GF-D8 (cell line): ENCODE measurements around the gene NETO1.
A peak's percentile ranks its signal among the peaks of the same experiment; 100 is the strongest.

ENCODE experiments used
- DNase-seq: peaks from one replicate; lab custom pipeline; 2025; lab: John Stamatoyannopoulos, UW

The NETO1 gene

GRCh38 chr18:72843743-72844142, 24.0 kb downstream of the NETO1 start:
- DNase-seq: no peak

- no peak for DNase-seq
Observed at GRCh38 chr18:72840109-72840508, 27.7 kb downstream of the NETO1 start.

- DNase-seq: no peak
Observed at GRCh38 chr18:72834731-72835130, 33.1 kb downstream of the NETO1 start.

- no peak for DNase-seq
Observed at GRCh38 chr18:72833471-72833870, 34.3 kb downstream of the NETO1 start.

GRCh38 chr18:72830109-72830508, 37.7 kb downstream of the NETO1 start:
- no peak for DNase-seq

GRCh38 chr18:72828601-72829000, 39.2 kb downstream of the NETO1 start:
- no peak for DNase-seq

- DNase-seq: no peak
Observed at GRCh38 chr18:72826736-72827135, 41.1 kb downstream of the NETO1 start.

GRCh38 chr18:72823345-72823744, 44.4 kb downstream of the NETO1 start:
- no peak for DNase-seq

GRCh38 chr18:72822202-72822601, 45.6 kb downstream of the NETO1 start:
- DNase-seq: no peak

GRCh38 chr18:72820571-72820970, 47.2 kb downstream of the NETO1 start:
- DNase-seq: no peak

- DNase-seq: no peak
Observed at GRCh38 chr18:72819050-72819449, 48.7 kb downstream of the NETO1 start.

- DNase-seq: no peak
Observed at GRCh38 chr18:72811047-72811446, 56.7 kb downstream of the NETO1 start.

GRCh38 chr18:72808680-72809079, 59.1 kb downstream of the NETO1 start:
- no peak for DNase-seq

GRCh38 chr18:72799106-72799505, 68.7 kb downstream of the NETO1 start:
- DNase-seq: no peak

- DNase-seq: no peak
Observed at GRCh38 chr18:72783530-72783929, 84.3 kb downstream of the NETO1 start.

- no peak for DNase-seq
Observed at GRCh38 chr18:72774914-72775313, 92.9 kb downstream of the NETO1 start.

GRCh38 chr18:72772916-72773315, 94.9 kb downstream of the NETO1 start:
- no peak for DNase-seq

GRCh38 chr18:72768681-72769229, 99.0 kb downstream of the NETO1 start:
- DNase-seq: no peak

- peak; percentile 24 for DNase-seq
Observed at GRCh38 chr18:72762515-72763122, 105.2 kb downstream of the NETO1 start.

- DNase-seq: no peak
Observed at GRCh38 chr18:72752220-72752619, 115.6 kb downstream of the NETO1 start.

GRCh38 chr18:72742002-72742401, 125.8 kb downstream of the NETO1 start:
- DNase-seq: no peak

- no peak for DNase-seq
Observed at GRCh38 chr18:72738136-72738535, 129.7 kb downstream of the NETO1 start.

- no peak for DNase-seq
Observed at GRCh38 chr18:72727776-72728175, 140.0 kb downstream of the NETO1 start.

- DNase-seq: no peak
Observed at GRCh38 chr18:72727038-72727655, 140.6 kb downstream of the NETO1 start.
